Neural cell (in vitro differentiated cells): ENCODE measurements around the gene UQCRC1.

Experiments used
- EP300 ChIP-seq: fragments of 450-650 bp; conservative IDR thresholded peaks from 2 replicates; pipeline ENCODE4 v1.6.1; 2014; ENCODE audit warnings: antibody characterized with exemption, mild to moderate bottlenecking, moderate library complexity; ENCODE audit not compliant: poor library complexity, severe bottlenecking
- POLR2AphosphoS5 ChIP-seq: IDR thresholded peaks from 2 replicates; pipeline ENCODE4 v1.6.1; 2012
- TAF1 ChIP-seq: IDR thresholded peaks from 2 replicates; pipeline ENCODE4 v1.6.1; 2012; ENCODE audit warnings: low read depth
- TF ChIP-seq, protein P1 (sequence below): fragments of 450-650 bp; IDR thresholded peaks from 2 replicates; pipeline ENCODE4 v1.5.1; 2014; ENCODE audit warnings: antibody characterized with exemption, mild to moderate bottlenecking, moderate library complexity; ENCODE audit not compliant: poor library complexity, severe bottlenecking

DNA sequence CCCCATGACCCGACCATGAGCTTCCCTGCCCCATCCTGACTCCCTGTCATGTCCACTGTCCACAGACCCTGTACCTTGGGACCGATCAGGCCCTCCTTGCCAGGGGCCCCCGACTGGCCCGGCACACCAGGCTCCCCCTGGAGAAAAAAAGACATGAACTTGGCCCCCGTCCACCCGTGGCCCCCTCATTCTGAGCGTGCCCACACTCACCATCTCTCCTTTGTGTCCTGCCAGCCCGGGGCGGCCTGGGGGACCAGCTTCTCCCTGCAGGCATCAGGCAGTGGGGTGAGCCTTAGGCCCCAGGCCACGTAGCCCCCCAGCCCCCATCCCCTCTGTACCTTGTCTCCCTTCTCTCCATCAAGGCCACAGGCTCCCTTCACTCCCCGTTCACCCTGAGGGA, 41.9 kb downstream of the UQCRC1 start:
- TF ChIP-seq, protein P1, sequence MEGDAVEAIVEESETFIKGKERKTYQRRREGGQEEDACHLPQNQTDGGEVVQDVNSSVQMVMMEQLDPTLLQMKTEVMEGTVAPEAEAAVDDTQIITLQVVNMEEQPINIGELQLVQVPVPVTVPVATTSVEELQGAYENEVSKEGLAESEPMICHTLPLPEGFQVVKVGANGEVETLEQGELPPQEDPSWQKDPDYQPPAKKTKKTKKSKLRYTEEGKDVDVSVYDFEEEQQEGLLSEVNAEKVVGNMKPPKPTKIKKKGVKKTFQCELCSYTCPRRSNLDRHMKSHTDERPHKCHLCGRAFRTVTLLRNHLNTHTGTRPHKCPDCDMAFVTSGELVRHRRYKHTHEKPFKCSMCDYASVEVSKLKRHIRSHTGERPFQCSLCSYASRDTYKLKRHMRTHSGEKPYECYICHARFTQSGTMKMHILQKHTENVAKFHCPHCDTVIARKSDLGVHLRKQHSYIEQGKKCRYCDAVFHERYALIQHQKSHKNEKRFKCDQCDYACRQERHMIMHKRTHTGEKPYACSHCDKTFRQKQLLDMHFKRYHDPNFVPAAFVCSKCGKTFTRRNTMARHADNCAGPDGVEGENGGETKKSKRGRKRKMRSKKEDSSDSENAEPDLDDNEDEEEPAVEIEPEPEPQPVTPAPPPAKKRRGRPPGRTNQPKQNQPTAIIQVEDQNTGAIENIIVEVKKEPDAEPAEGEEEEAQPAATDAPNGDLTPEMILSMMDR: no peak
- TF ChIP-seq TAF1 (no peak), POLR2AphosphoS5 (no peak), EP300 (no peak)
